Sigmoid colon (tissue), 7 donors: ENCODE results near the gene F10. TPM values are rescaled to one million over a fixed set of nuclear protein-coding genes. Genes with fewer than 3 reads are reported as not detected.

Experiments used
- DNase-seq: peaks from one replicate; pipeline ENCODE4 v3.0.0-alpha.2; 2019
- H3K27ac ChIP-seq, 4 donors: fragments of 200-600 bp; sonication (generic); one replicate each; pipeline ENCODE4 v1.5.1; 2016 to 2019; ENCODE audit warnings: mild to moderate bottlenecking in 1 of 4
- H3K27me3 ChIP-seq, 3 donors: fragments of 200-600 bp; sonication (generic); one replicate each; pipeline ENCODE4 v1.5.1; 2019; ENCODE audit warnings: mild to moderate bottlenecking in 1 of 3
- H3K36me3 ChIP-seq, 4 donors: fragments of 200-600 bp; sonication (generic); one replicate each; pipeline ENCODE4 v1.5.1; 2016 to 2019
- H3K4me1 ChIP-seq, 4 donors: fragments of 200-600 bp; sonication (generic); one replicate each; pipeline ENCODE4 v1.5.1; 2017 to 2019
- H3K4me3 ChIP-seq, 4 donors: fragments of 200-600 bp; sonication (generic); one replicate each; pipeline ENCODE4 v1.5.1; 2017 to 2019; ENCODE audit warnings: mild to moderate bottlenecking in 2 of 4, moderate library complexity in 1 of 4
- H3K9me3 ChIP-seq, 4 donors: fragments of 200-600 bp in 3 of 4; sonication (generic) in 3 of 4; one replicate each; pipeline versions ENCODE4 v1.5.1 to v1.6.1; 2013 to 2019
- CTCF ChIP-seq, 4 experiments: fragments of 450-650 bp in 3 of 4; fragments of 200-600 bp in 1 of 4; IDR thresholded peaks; one replicate each; pipeline ENCODE4 v1.5.1; 2016 to 2019; ENCODE audit warnings: antibody characterized with exemption in 4 of 4, mild to moderate bottlenecking in 3 of 4, moderate library complexity in 2 of 4
- EP300 ChIP-seq, 4 donors: sonication (generic); formaldehyde crosslinking; IDR thresholded peaks; one replicate each; pipeline ENCODE4 v1.6.1; 2017; ENCODE audit warnings: antibody characterized with exemption in 4 of 4
- POLR2A ChIP-seq, 2 donors: fragments of 450-650 bp; IDR thresholded peaks; one replicate each; pipeline ENCODE4 v1.6.1; 2016; ENCODE audit warnings: antibody characterized with exemption in 2 of 2, mild to moderate bottlenecking in 2 of 2, moderate library complexity in 2 of 2
- POLR2AphosphoS5 ChIP-seq, 4 donors: sonication (generic); formaldehyde crosslinking; IDR thresholded peaks; one replicate each; pipeline ENCODE4 v1.6.1; 2017; ENCODE audit warnings: antibody characterized with exemption in 4 of 4
- WGBS, 2 donors: extraction: QIAGEN DNeasy Blood & Tissue Kit; methylation state at CpG; one replicate each; pipeline ENCODE4 v1.1.7; 2013; 5-methylcytosine and 5-hydroxymethylcytosine counted together
- intact Hi-C: fragments of 100-400 bp; cut with DNase I; formaldehyde crosslinking; loops from one replicate; pipeline ENCODE4 v1.15.1; 2023
- polyA plus RNA-seq, 3 donors: library from polyadenylated mRNA; stranded (reverse); fragments of 200-250 nt; gene quantifications; one replicate each; pipeline ENCODE4 v1.2.3, GENCODE V29; 2013
- total RNA-seq, 4 donors: library from RNA; depleted of rRNA; stranded (reverse); fragments of >200 nt; gene quantifications; one replicate each; pipeline ENCODE4 v1.1.0, GENCODE V29; 2016
- donor health status: healthy with polysubstance abuse.
- donor health status: Bipolar disorder and iron deficiency.
- donor health status: healthy.

Gene F10
- total and polyA plus RNA-seq, 7 donors: 2.4 to 10.0 (median 4.9) TPM; not detected in 1

- no peak for DNase-seq
- H3K4me1 ChIP-seq: no peaks in the 10 kb centered on the region
- no peaks in the 10 kb centered on the region for H3K9me3 ChIP-seq
- intact Hi-C loops: no loop called here
- H3K27ac ChIP-seq: peak overlapping the region in 3 of 4 donors; percentile 18 to 51 (median 20)
- H3K36me3 ChIP-seq: no peaks in the 10 kb centered on the region
- no peak for TF ChIP-seq CTCF (IDR thresholded peaks at IDR 0.05)
- TF ChIP-seq POLR2A (IDR thresholded peaks at IDR 0.05): no peak
- TF ChIP-seq POLR2AphosphoS5 (IDR thresholded peaks at IDR 0.05): no peak
- no peak for TF ChIP-seq EP300 (IDR thresholded peaks at IDR 0.05)
- 63 to 78% methylated on average over 16 of the region's 16 CpGs for WGBS, 2 donors
- peak overlapping the region in 1 of 4 donors; percentile 9 for H3K4me3 ChIP-seq
- no peaks in the 10 kb centered on the region for H3K27me3 ChIP-seq
These were observed 599 bp upstream of the F10 start for GRCh38 chr13:113121928-113122471.

GRCh38 chr13:113123226-113124201, 915 bp downstream of the F10 start:
- Histone ChIP-seq H3K4me3 (peak overlapping the region in 1 of 4 donors; percentile 7), H3K27me3 (no peaks in the 10 kb centered on the region), H3K4me1 (no peaks in the 10 kb centered on the region), H3K9me3 (no peaks in the 10 kb centered on the region), H3K27ac (peak overlapping the region in 2 of 4 donors; percentile 22 to 46), H3K36me3 (no peaks in the 10 kb centered on the region)
- TF ChIP-seq EP300 (IDR thresholded peaks at IDR 0.05) (no peak), POLR2AphosphoS5 (IDR thresholded peaks at IDR 0.05) (no peak), POLR2A (IDR thresholded peaks at IDR 0.05) (no peak), CTCF (IDR thresholded peaks at IDR 0.05) (no peak)
- WGBS, 2 donors: 85 to 86% methylated on average over 29 of the region's 29 CpGs
- no peak for DNase-seq
- intact Hi-C loops: no loop called here

- Histone ChIP-seq H3K4me3 (no peak overlapping the region), H3K27ac (no peak overlapping the region), H3K4me1 (no peaks in the 10 kb centered on the region), H3K9me3 (no peaks in the 10 kb centered on the region), H3K36me3 (no peaks in the 10 kb centered on the region), H3K27me3 (peaks cover 0 to 1% (median 0%) of the 10 kb centered on the region in 3 donors)
- no peak for DNase-seq
- intact Hi-C loops: no loop called here
- no peak for TF ChIP-seq POLR2A (IDR thresholded peaks at IDR 0.05)
- no peak for TF ChIP-seq EP300 (IDR thresholded peaks at IDR 0.05)
- TF ChIP-seq CTCF (IDR thresholded peaks at IDR 0.05): no peak
- no peak for TF ChIP-seq POLR2AphosphoS5 (IDR thresholded peaks at IDR 0.05)
- WGBS, 2 donors: 93 to 96% methylated on average over 19 of the region's 19 CpGs
These were observed 1.8 kb downstream of the F10 start for GRCh38 chr13:113124211-113124970.

- 91 to 92% methylated on average over 19 of the region's 19 CpGs for WGBS, 2 donors
- H3K27ac ChIP-seq: no peak overlapping the region
- intact Hi-C loops: no loop called here
- peaks cover 0 to 10% (median 4%) of the 10 kb centered on the region in 3 donors for H3K27me3 ChIP-seq
- H3K4me1 ChIP-seq: peaks cover 0 to 8% (median 6%) of the 10 kb centered on the region in 4 donors
- H3K9me3 ChIP-seq: no peaks in the 10 kb centered on the region
- no peak for DNase-seq
- no peak for TF ChIP-seq EP300 (IDR thresholded peaks at IDR 0.05)
- H3K4me3 ChIP-seq: no peak overlapping the region
- no peaks in the 10 kb centered on the region for H3K36me3 ChIP-seq
These were observed 3.1 kb downstream of the F10 start for GRCh38 chr13:113125506-113126264.
